HTR-8/SVneo (cell line): ENCODE measurements around the gene TNNT3.
A peak's percentile ranks its signal among the peaks of the same experiment; 100 is the strongest.
"Not testable (repeated sequence)": the region's sequence is repeated elsewhere in the genome, so short reads cannot be mapped to it uniquely, and the experiment has no call there.

Source experiments
- DNase-seq: peaks from one replicate; pipeline ENCODE4 v3.0.0; 2011; ENCODE audit warnings: low spot score, mixed read lengths; ENCODE audit not compliant: insufficient read length
- FAIRE-seq: peaks from 2 replicates; lab custom pipeline; 2011; peaks lifted over from hg19 to GRCh38; lab: Jason Lieb, UNC

TNNT3 gene

GRCh38 chr11:1919391-1920127 lies at the start of gene TNNT3:
Gene TNNT3, plus strand, starts transcription at chr11:1919703. Its CDS starts 3,172 bp downstream, at chr11:1922875.
- DNase-seq: no peak
- FAIRE-seq: no peak

DNA sequence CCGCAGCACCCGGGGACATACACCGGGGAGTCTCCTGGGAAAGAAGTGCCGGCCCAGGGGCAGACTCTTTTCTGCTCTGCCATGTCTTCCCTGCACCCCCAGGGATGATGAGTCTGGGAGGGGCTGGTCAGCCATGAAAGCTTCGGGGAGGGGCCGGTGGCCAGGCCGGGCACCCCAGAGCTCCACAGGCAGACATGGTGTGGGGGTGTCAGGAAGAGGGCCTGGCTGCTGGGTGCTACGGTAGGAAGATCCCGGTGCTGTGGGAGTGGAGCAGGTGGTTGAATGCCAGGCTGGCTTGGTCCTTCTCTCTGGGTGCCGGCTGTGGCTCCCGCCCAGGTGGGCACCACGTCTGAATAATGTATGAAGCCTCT lies 49.2 kb upstream of the TNNT3 start:
- FAIRE-seq (no peak), DNase-seq (no peak)

DNA sequence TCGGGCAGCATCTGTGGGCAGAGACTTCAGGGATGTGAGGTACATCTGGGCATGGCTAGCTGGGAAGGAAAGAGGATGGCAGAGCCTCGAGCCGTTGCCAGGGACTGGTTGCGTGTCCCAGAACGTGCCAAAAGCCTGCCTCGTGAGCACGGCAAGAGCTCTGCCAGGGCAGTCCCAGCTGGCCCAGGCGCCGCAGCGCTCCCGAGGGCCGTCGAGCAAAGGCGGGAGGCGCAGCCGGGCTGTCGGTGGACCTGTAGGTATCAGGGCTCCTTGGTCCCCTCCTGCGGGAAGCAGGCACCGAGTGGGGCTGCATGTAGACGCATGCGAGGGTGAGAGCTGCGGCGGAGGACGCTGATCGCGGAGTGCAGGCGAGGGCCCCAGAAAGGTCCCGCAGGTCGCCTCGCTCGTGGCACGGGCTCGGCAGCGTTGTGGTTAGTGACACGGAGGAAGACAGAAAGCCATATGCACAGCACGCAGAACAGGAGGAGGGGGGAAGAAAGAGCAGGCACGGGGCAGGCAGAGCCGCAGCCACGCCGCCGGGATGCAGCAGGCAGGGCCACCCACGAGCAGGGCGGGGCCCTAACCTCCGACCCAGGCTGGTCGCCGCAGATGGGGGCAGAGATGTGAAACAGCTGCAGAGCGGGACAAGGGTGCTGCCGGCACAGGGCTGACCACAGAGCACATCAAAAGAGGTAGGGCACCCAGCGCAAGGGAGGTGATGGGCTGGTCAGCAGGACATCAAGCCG lies 48.6 kb upstream of the TNNT3 start:
- DNase-seq (no peak), FAIRE-seq (no peak)

DNA sequence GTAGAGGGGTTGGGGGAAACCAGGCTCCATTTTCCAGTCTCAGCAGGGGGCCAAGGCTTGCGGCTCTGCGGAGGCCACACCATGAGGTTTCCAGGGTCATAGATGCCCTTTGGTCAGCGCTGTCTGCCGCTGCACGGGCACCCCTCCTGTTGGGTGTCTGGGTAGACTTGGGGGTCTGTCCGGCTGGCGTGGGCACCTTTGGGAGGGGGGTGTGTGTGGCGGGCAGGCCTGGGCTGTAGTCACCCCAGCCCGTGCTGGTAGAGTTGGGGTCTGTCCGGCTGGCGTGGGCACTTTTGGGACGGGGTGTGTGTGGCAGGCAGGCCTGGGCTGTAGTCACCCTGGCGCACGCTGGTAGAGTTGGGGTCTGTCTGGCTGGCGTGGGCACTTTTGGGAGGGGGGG lies 48.0 kb upstream of the TNNT3 start:
- no peak for FAIRE-seq
- DNase-seq: no peak

GRCh38 chr11:1872267-1872985 lies 47.1 kb upstream of the TNNT3 start:
- FAIRE-seq (no peak), DNase-seq (no peak)

GRCh38 chr11:1873048-1873812 lies 46.3 kb upstream of the TNNT3 start:
- DNase-seq: no peak
- FAIRE-seq: no peak

DNA sequence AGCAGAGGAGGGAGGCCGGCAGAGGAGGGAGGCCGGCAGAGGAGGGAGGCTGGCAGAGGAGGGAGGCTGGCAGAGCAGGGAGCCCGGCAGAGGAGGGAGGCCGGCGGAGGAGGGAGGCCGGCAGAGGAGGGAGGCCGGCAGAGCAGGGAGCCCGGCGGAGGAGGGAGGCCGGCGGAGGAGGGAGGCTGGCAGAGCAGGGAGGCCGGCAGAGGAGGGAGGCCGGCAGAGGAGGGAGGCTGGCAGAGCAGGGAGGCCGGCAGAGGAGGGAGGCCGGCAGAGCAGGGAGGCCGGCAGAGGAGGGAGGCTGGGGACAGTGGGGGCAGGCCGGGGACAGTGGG lies 45.7 kb upstream of the TNNT3 start:
- not testable (repeated sequence) for DNase-seq, FAIRE-seq

DNA sequence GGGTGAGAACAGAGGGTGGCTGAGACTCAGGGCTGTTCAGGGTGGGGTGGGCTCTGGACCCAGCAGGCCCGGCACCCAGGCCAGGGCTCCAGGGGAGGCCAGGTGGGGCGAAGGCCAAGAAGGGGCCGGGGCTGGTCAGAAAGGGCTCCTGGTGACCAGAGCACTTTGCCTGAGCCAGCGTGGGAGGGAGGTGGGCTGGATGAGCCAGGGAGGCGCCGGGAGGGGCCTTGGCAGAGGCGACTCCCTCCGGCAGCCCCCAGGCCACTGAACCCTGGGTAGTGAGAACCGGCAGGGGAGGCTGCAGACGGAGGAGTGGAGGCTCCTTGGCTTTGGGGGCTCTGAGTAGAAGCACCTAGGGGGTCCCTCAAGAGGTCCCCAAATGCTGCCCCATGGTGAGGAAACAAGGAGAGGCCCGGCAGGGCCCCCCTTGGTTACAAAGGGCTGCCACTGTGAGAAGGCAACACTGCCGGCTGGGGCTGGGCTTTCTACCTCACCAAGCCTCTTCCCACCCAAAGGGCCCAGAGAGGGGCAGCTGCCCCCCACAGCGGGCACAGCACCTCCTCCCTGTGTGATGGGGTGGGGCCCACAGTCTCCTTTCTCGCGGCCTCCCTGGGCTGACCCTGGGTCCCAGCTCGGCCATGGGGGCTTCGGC lies 44.9 kb upstream of the TNNT3 start:
- not testable (repeated sequence) for DNase-seq, FAIRE-seq

DNA sequence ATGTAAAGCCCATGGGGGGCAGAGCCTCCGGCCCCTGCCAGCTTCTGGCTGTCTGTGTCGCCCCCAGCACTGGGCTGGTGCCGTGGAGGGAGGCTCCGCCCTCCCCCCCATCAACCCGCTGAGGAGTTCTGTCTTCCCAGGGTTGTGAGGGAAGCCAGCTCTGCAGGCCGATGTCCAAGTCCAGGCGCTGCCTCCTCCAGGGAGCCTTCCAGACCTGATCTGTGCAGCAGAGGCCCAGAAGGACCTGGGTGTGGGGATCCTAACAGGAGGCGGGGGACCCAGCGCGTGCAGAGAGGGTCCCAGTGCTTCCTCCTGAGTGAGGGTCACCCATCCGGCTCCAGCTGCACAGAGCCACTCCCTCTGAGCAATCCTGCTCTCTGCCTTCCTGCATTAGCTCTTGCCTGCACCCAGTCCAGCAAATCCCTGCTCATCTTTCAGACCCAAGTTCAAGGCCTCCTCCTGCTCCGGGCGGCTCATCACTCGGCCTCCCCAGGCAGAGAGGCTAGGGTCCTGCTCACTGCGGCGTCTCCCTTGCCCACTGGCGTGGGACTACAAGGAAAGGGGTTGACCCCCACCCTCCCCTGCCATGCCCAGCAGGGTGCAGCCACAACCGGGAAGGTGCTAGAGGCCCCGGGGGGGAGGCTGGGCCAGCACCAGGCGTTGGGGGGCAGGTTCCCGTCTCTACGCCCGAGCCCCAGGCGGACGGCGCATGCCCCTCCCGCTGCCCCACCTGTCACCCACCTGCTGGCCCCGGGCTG lies 44.2 kb upstream of the TNNT3 start:
- DNase-seq (no peak), FAIRE-seq (no peak)

DNA sequence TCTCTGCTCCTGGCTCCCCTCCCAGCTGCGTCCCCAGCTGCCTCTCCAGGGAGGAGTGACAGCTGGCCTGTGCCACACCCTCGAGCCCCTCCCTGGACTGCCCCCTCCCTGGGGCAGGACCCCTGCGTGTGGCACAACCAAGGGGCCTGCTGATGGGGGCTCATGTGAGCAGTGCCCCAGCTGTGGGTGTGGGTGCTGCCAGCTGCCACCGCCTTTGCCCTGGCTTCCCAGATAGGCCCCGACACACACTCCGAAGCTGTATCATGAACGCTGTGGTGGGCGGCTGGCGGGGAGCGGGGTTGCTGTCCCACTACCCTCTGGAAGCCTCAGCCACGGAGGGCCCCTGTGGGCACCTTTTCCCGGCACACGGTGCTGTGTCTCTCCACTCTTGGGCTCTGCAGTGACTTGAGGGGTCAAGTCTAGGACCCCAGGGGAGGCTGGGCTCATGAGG lies 43.6 kb upstream of the TNNT3 start:
- not testable (repeated sequence) for DNase-seq, FAIRE-seq

GRCh38 chr11:1876361-1877063 lies 43.0 kb upstream of the TNNT3 start:
- FAIRE-seq: peak; percentile 46
- DNase-seq: peak; percentile 35

- DNase-seq (no peak), FAIRE-seq (no peak)
These were observed 42.0 kb upstream of the TNNT3 start for GRCh38 chr11:1877211-1878136.

GRCh38 chr11:1878137-1879031 lies 41.1 kb upstream of the TNNT3 start:
- DNase-seq (no peak), FAIRE-seq (no peak)

- FAIRE-seq (no peak), DNase-seq (no peak)
These were observed 40.1 kb upstream of the TNNT3 start for GRCh38 chr11:1879342-1879940.

DNA sequence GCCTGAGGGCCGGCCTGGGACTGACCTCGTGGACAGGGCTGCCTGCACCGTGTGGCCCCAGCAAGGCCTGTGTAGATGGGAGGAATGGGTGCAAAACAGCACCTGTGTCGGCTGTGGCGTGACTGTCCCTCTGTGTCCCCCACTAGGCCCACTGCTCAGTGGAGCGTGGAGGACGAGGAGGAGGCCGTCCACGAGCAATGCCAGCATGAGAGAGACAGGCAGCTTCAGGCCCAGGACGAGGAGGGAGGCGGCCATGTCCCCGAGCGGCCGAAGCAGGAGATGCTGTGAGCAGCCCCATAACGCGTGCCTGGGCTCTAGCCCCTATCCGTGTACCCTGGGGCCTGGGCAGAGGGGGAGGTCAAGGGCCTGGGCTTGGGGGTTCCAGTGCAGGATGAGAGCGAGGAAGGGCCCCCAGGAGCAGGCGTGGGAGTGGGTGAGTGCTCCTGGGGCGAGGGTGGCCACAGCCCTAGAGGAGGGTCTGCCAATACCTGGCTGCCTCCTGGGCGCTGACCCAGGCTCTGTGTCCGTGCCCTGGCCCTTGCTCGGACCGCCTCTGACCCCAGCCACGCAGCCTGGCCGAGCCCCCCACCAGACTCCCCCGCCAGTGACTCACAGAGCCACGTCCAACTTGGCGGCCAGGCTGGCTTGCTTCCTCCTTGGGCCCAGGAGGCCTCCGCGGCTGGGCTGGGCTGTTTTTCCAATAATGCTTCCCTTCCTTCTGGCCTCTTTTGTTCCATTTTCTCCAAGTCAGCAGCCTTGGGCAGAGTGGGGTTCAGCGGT lies 39.4 kb upstream of the TNNT3 start:
- FAIRE-seq (no peak), DNase-seq (no peak)
